GM12878 (cell line): Measurements from ENCODE around the gene USP16. TPM values are rescaled to one million over a fixed set of nuclear protein-coding genes. Genes with fewer than 3 reads are reported as not detected.

Experiments
- ATAC-seq: fragments of 200-7000 bp; cut with Tn5 transposase; 3 replicates; pipeline ENCODE4 v1.9.1; 2020; ENCODE audit warnings: mild to moderate bottlenecking, moderate library complexity
- BruUV-seq: library from RNA; stranded (reverse); fragments of 400-500 nt; replicated peaks from 2 replicates; lab custom pipeline; 2021; lab: Mats Ljungman, UMichigan
- CTCF ChIA-PET: fragments of 300-600 bp; sonication (Branson Sonifier 250); formaldehyde crosslinking; extraction: SDS; loops from one replicate; lab custom pipeline; 2021; ENCODE audit warnings: inconsistent platforms; lab: Yijun Ruan, JAX
- POLR2A ChIA-PET: fragments of 350-600 bp; formaldehyde crosslinking; extraction: SDS; loops from one replicate; lab custom pipeline; 2021; ENCODE audit warnings: inconsistent platforms; lab: Charles Lee
- RAD21 ChIA-PET: fragments of 300-600 bp; sonication (Branson Sonifier 250); formaldehyde crosslinking; loops from one replicate; lab custom pipeline; 2023; ENCODE audit warnings: antibody characterized with exemption; ENCODE audit not compliant: unreplicated experiment; lab: Charles Lee
- SMC1A ChIA-PET: fragments of 300-600 bp; sonication (Branson Sonifier 250); formaldehyde crosslinking; loops from one replicate; lab custom pipeline; 2023; ENCODE audit not compliant: unreplicated experiment, uncharacterized antibody; lab: Charles Lee
- DNase-seq: peaks from one replicate; pipeline ENCODE4 v3.0.0-alpha.2; 2011; ENCODE audit warnings: low read depth, low spot score
- FAIRE-seq: peaks from 3 replicates; lab custom pipeline; 2011; peaks lifted over from hg19 to GRCh38; lab: Jason Lieb, UNC
- H2AFZ ChIP-seq: 2 replicates; pipeline ENCODE4 v1.6.0; 2011; ENCODE audit warnings: low read depth, low read length, control low read depth; ENCODE audit not compliant: control insufficient read depth
- H3K27ac ChIP-seq: 2 replicates; pipeline ENCODE4 v1.5.1; 2011; ENCODE audit warnings: control low read depth; ENCODE audit not compliant: control insufficient read depth, insufficient read depth
- H3K27me3 ChIP-seq, 2 experiments: replicated peaks in 1 of 2; 2 replicates each; pipeline versions ENCODE4 v1.6.0 to v1.6.1; 2011; ENCODE audit warnings: low read length in 1 of 2; ENCODE audit not compliant: control insufficient read depth in 2 of 2, insufficient read depth in 2 of 2
- H3K36me3 ChIP-seq, 2 experiments: 2 replicates each; pipeline ENCODE4 v1.5.1; 2011; ENCODE audit warnings: low read length in 1 of 2; ENCODE audit not compliant: control insufficient read depth in 2 of 2, insufficient read depth in 2 of 2
- H3K4me1 ChIP-seq: 2 replicates; pipeline ENCODE4 v1.6.1; 2011; ENCODE audit warnings: mild to moderate bottlenecking, low read length, moderate library complexity, mixed read lengths; ENCODE audit not compliant: control insufficient read depth, insufficient read depth
- H3K4me2 ChIP-seq: 2 replicates; pipeline ENCODE4 v1.6.0; 2011; ENCODE audit warnings: control low read depth; ENCODE audit not compliant: control insufficient read depth, insufficient read depth
- H3K4me3 ChIP-seq: fragments of 200-600 bp; sonication (generic); 2 replicates; pipeline ENCODE4 v1.5.1; 2016
- H3K79me2 ChIP-seq: 2 replicates; pipeline ENCODE4 v1.6.0; 2011; ENCODE audit warnings: low read length; ENCODE audit not compliant: control insufficient read depth, insufficient read depth
- H3K9ac ChIP-seq: 2 replicates; pipeline ENCODE4 v1.8.0; 2011; ENCODE audit warnings: low read length, control low read depth, mixed read lengths; ENCODE audit not compliant: control insufficient read depth, insufficient read depth
- H3K9me3 ChIP-seq: replicated peaks from 3 replicates; pipeline ENCODE4 v1.5.1; 2011; ENCODE audit warnings: mild to moderate bottlenecking, low read length; ENCODE audit not compliant: control insufficient read depth, insufficient read depth
- H4K20me1 ChIP-seq: 2 replicates; pipeline ENCODE4 v1.6.0; 2011; ENCODE audit not compliant: control insufficient read depth, insufficient read depth
- CHD4 ChIP-seq: fragments of 200-600 bp; sonication (generic); IDR thresholded peaks from 2 replicates; pipeline ENCODE4 v1.6.1; 2016; ENCODE audit warnings: mild to moderate bottlenecking
- FOXM1 ChIP-seq: IDR thresholded peaks from 2 replicates; pipeline ENCODE4 v1.6.1; 2012; ENCODE audit warnings: low read depth, mild to moderate bottlenecking, inconsistent platforms, low read length, moderate library complexity
- SRF ChIP-seq, 2 experiments: IDR thresholded peaks; 2 replicates each; pipeline ENCODE4 v1.6.1; 2011; ENCODE audit warnings: low read depth in 2 of 2, low read length in 2 of 2, mild to moderate bottlenecking in 1 of 2, moderate library complexity in 1 of 2
- WGBS: methylation state at CpG from one replicate; pipeline ENCODE4 v1.1.6; 2016; ENCODE audit warnings: low lambda C conversion rate; ENCODE audit not compliant: insufficient replicate concordance, insufficient coverage; ENCODE audit errors: missing lambda C conversion rate; 5-methylcytosine and 5-hydroxymethylcytosine counted together
- in situ Hi-C: fragments of 300-500 bp; cut with MboI; formaldehyde crosslinking; loops from 9 replicates; pipeline ENCODE4 v1.14.3; 2018; ENCODE audit warnings: mixed read lengths
- intact Hi-C: fragments of 100-400 bp; cut with micrococcal nuclease; formaldehyde crosslinking; loops from one replicate; pipeline ENCODE4 v1.14.2; 2022; ENCODE audit not compliant: unreplicated experiment
- polyA plus RNA-seq, 11 experiments: library from polyadenylated mRNA; depleted of rRNA in 4 of 11; unstranded in 6 of 11; stranded (reverse) in 5 of 11; fragments of >200 nt; fragmentation: Nextera tagmentation in 4 of 11; fragmentation: Illumina TruSeq in 1 of 11; extraction: Ambion mirVana in 4 of 11; extraction: Trizol in 1 of 11; gene quantifications; 1 replicate in 1 of 11; 2 replicates in 10 of 11; pipeline versions ENCODE4 v1.2.1 to v1.2.3, GENCODE V29; 2011 to 2016; ENCODE audit warnings: inconsistent platforms in 2 of 11, missing spikeins in 2 of 11, low read depth in 1 of 11
- total RNA-seq, 4 experiments: library from RNA; depleted of rRNA in 3 of 4; stranded (reverse); fragments of >200 nt in 3 of 4; fragmentation: Illumina TruSeq in 1 of 4; extraction: Trizol in 1 of 4; gene quantifications; 2 replicates each; pipeline versions ENCODE4 v1.2.1 to v1.2.3, GENCODE V29; 2013 to 2021

USP16 gene
- total and polyA plus RNA-seq, 10 of the 15 experiments (the other 5 are each of a cell fraction or from before 2014, with no cell fraction given), result 29.5 to 68.7 (median 52.3) TPM

DNA sequence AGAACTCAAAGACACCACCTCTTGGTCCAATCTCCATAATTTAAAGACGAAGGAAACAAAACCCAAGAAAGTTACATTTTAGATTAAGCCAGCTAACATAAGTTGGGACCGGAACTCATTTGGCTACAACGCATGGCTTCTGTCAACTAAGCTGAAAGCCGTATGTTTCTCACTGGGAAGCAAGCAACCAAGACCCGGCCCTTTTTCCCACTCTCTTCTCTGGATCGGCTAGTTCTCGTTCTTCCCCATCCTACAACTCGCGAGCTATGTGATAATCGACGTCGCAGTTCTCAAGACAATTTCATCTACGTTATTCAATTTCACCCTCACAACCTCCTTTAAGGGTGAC lies 48.4 kb downstream of the USP16 start:
- no peaks in the 10 kb centered on the region for H3K27me3 ChIP-seq
- H3K79me2 ChIP-seq, result peaks cover 52% of the 10 kb centered on the region
- peaks cover 2% of the 10 kb centered on the region; the same call in 1 of the 3 replicates for H3K9me3 ChIP-seq
- in situ Hi-C loops (no loop called here), intact Hi-C loops (loop anchor here (5.0 kb wide), 1 partner anchor 51 kb away; the partner anchor contains the start of gene USP16)
- peak overlapping the region; percentile 99 for H3K9ac ChIP-seq
- no TSS peak for BruUV-seq
- peak overlapping the region; percentile 91 for H3K4me3 ChIP-seq
- ATAC-seq (peak; percentile 1), FAIRE-seq (no peak), DNase-seq (no peak)
- no peak overlapping the region; the same call in 1 of the 2 replicates for H2AFZ ChIP-seq
- ChIA-PET CTCF (interaction anchor here (0.6 to 1.5 kb wide), 3 partner anchors 10 to 299 kb away, joined by 3 to 5 read pairs (median 3); partner anchors contain the start of gene RWDD2B), RAD21 (interaction anchor here (1.0 to 3.9 kb wide), 4 partner anchors 14 to 246 kb away, joined by 3 to 22 read pairs (median 3); partner anchors contain the start of gene BACH1), POLR2A (interaction anchor here (1.0 to 8.7 kb wide), 7 partner anchors 8 to 229 kb away, joined by 3 to 68 read pairs (median 8); partner anchors contain the start of genes LTN1, RWDD2B and USP16), SMC1A (interaction anchor here (0.9 to 3.5 kb wide), 13 partner anchors 10 to 228 kb away, joined by 3 to 16 read pairs (median 5); partner anchors contain the start of genes LTN1, RWDD2B and USP16)
- TF ChIP-seq FOXM1, result 0 out of 2 replicates have a peak, but pooled peaks have one; percentile 2
- TF ChIP-seq SRF (IDR thresholded peaks at IDR 0.05; ENCODE audit: low read depth in 2 of 2, low read length in 2 of 2), result no peak
- no peak for TF ChIP-seq CHD4
- peaks cover 0 to 3% of the 10 kb centered on the region in 2 experiments; a peak in 1 of 4 replicates for H3K36me3 ChIP-seq
- 1% methylated on average over 13 of the region's 13 CpGs for WGBS
- peak overlapping the region; percentile 98 for H3K27ac ChIP-seq
- H4K20me1 ChIP-seq, result peaks cover 6% of the 10 kb centered on the region; the same call in 1 of the 2 replicates
- peak overlapping the region; percentile 51 for H3K4me2 ChIP-seq
- no peaks in the 10 kb centered on the region for H3K4me1 ChIP-seq
